GM12878 (cell line): ENCODE measurements around the gene ANKHD1. TPM values are rescaled to one million over a fixed set of nuclear protein-coding genes. Genes with fewer than 3 reads are reported as not detected.

Source experiments
- ATAC-seq: fragments of 200-7000 bp; cut with Tn5 transposase; 3 replicates; pipeline ENCODE4 v1.9.1; 2020; ENCODE audit warnings: mild to moderate bottlenecking, moderate library complexity
- BruUV-seq: library from RNA; stranded (reverse); fragments of 400-500 nt; replicated peaks from 2 replicates; lab custom pipeline; 2021; lab: Mats Ljungman, UMichigan
- CTCF ChIA-PET: fragments of 300-600 bp; sonication (Branson Sonifier 250); formaldehyde crosslinking; extraction: SDS; loops from one replicate; lab custom pipeline; 2021; ENCODE audit warnings: inconsistent platforms; lab: Yijun Ruan, JAX
- POLR2A ChIA-PET: fragments of 350-600 bp; formaldehyde crosslinking; extraction: SDS; loops from one replicate; lab custom pipeline; 2021; ENCODE audit warnings: inconsistent platforms; lab: Charles Lee
- RAD21 ChIA-PET: fragments of 300-600 bp; sonication (Branson Sonifier 250); formaldehyde crosslinking; loops from one replicate; lab custom pipeline; 2023; ENCODE audit warnings: antibody characterized with exemption; ENCODE audit not compliant: unreplicated experiment; lab: Charles Lee
- SMC1A ChIA-PET: fragments of 300-600 bp; sonication (Branson Sonifier 250); formaldehyde crosslinking; loops from one replicate; lab custom pipeline; 2023; ENCODE audit not compliant: unreplicated experiment, uncharacterized antibody; lab: Charles Lee
- DNase-seq: peaks from one replicate; pipeline ENCODE4 v3.0.0-alpha.2; 2011; ENCODE audit warnings: low read depth, low spot score
- FAIRE-seq: peaks from 3 replicates; lab custom pipeline; 2011; peaks lifted over from hg19 to GRCh38; lab: Jason Lieb, UNC
- H2AFZ ChIP-seq: 2 replicates; pipeline ENCODE4 v1.6.0; 2011; ENCODE audit warnings: low read depth, low read length, control low read depth; ENCODE audit not compliant: control insufficient read depth
- H3K27ac ChIP-seq: 2 replicates; pipeline ENCODE4 v1.5.1; 2011; ENCODE audit warnings: control low read depth; ENCODE audit not compliant: control insufficient read depth, insufficient read depth
- H3K27me3 ChIP-seq, 2 experiments: replicated peaks in 1 of 2; 2 replicates each; pipeline versions ENCODE4 v1.6.0 to v1.6.1; 2011; ENCODE audit warnings: low read length in 1 of 2; ENCODE audit not compliant: control insufficient read depth in 2 of 2, insufficient read depth in 2 of 2
- H3K36me3 ChIP-seq, 2 experiments: 2 replicates each; pipeline ENCODE4 v1.5.1; 2011; ENCODE audit warnings: low read length in 1 of 2; ENCODE audit not compliant: control insufficient read depth in 2 of 2, insufficient read depth in 2 of 2
- H3K4me1 ChIP-seq: 2 replicates; pipeline ENCODE4 v1.6.1; 2011; ENCODE audit warnings: mild to moderate bottlenecking, low read length, moderate library complexity, mixed read lengths; ENCODE audit not compliant: control insufficient read depth, insufficient read depth
- H3K4me2 ChIP-seq: 2 replicates; pipeline ENCODE4 v1.6.0; 2011; ENCODE audit warnings: control low read depth; ENCODE audit not compliant: control insufficient read depth, insufficient read depth
- H3K4me3 ChIP-seq: fragments of 200-600 bp; sonication (generic); 2 replicates; pipeline ENCODE4 v1.5.1; 2016
- H3K79me2 ChIP-seq: 2 replicates; pipeline ENCODE4 v1.6.0; 2011; ENCODE audit warnings: low read length; ENCODE audit not compliant: control insufficient read depth, insufficient read depth
- H3K9ac ChIP-seq: 2 replicates; pipeline ENCODE4 v1.8.0; 2011; ENCODE audit warnings: low read length, control low read depth, mixed read lengths; ENCODE audit not compliant: control insufficient read depth, insufficient read depth
- H3K9me3 ChIP-seq: replicated peaks from 3 replicates; pipeline ENCODE4 v1.5.1; 2011; ENCODE audit warnings: mild to moderate bottlenecking, low read length; ENCODE audit not compliant: control insufficient read depth, insufficient read depth
- H4K20me1 ChIP-seq: 2 replicates; pipeline ENCODE4 v1.6.0; 2011; ENCODE audit not compliant: control insufficient read depth, insufficient read depth
- BACH1 ChIP-seq: fragments of 450-650 bp; IDR thresholded peaks from 2 replicates; pipeline ENCODE4 v1.6.1; 2017; ENCODE audit warnings: mild to moderate bottlenecking, borderline replicate concordance
- BMI1 ChIP-seq: fragments of 450-650 bp; IDR thresholded peaks from 2 replicates; pipeline ENCODE4 v1.6.1; 2016; ENCODE audit warnings: mild to moderate bottlenecking, moderate library complexity, borderline replicate concordance
- CBX3 ChIP-seq: fragments of 200-600 bp; sonication (generic); IDR thresholded peaks from 2 replicates; pipeline ENCODE4 v1.6.1; 2016; ENCODE audit warnings: low read depth, borderline replicate concordance
- CBX5 ChIP-seq: sonication (generic); IDR thresholded peaks from 2 replicates; pipeline ENCODE4 v1.6.1; 2016; ENCODE audit warnings: low read depth, moderate library complexity, mild to moderate bottlenecking, inconsistent platforms
- CREB1 ChIP-seq: IDR thresholded peaks from 2 replicates; pipeline ENCODE4 v1.6.1; 2012; ENCODE audit warnings: low read depth, mild to moderate bottlenecking, inconsistent platforms
- CREM ChIP-seq: IDR thresholded peaks from 2 replicates; pipeline ENCODE4 v1.6.1; 2014; ENCODE audit warnings: antibody characterized with exemption, low read depth
- IKZF2 ChIP-seq, 2 experiments: fragments of 450-650 bp; IDR thresholded peaks; 2 replicates each; pipeline ENCODE4 v1.6.1; 2017; ENCODE audit warnings: mild to moderate bottlenecking in 2 of 2, moderate library complexity in 2 of 2
- LARP7 ChIP-seq: fragments of 450-650 bp; IDR thresholded peaks from 2 replicates; pipeline ENCODE4 v1.6.1; 2017; ENCODE audit warnings: mild to moderate bottlenecking
- MYC ChIP-seq: IDR thresholded peaks from 2 replicates; pipeline ENCODE4 v1.6.1; 2011; ENCODE audit warnings: mild to moderate bottlenecking, low read length, moderate library complexity, inconsistent platforms; ENCODE audit not compliant: insufficient read depth, insufficient replicate concordance, insufficient read length, severe bottlenecking
- POLR2AphosphoS5 ChIP-seq: IDR thresholded peaks from 2 replicates; pipeline ENCODE4 v1.6.1; 2011; ENCODE audit warnings: mild to moderate bottlenecking, low read length, inconsistent platforms
- TCF3 ChIP-seq: IDR thresholded peaks from 2 replicates; pipeline ENCODE4 v1.6.1; 2012; ENCODE audit warnings: low read depth, mild to moderate bottlenecking, low read length, borderline replicate concordance; ENCODE audit not compliant: insufficient read depth
- WGBS: methylation state at CpG from one replicate; pipeline ENCODE4 v1.1.6; 2016; ENCODE audit warnings: low lambda C conversion rate; ENCODE audit not compliant: insufficient replicate concordance, insufficient coverage; ENCODE audit errors: missing lambda C conversion rate; 5-methylcytosine and 5-hydroxymethylcytosine counted together
- in situ Hi-C: fragments of 300-500 bp; cut with MboI; formaldehyde crosslinking; loops from 9 replicates; pipeline ENCODE4 v1.14.3; 2018; ENCODE audit warnings: mixed read lengths
- intact Hi-C: fragments of 100-400 bp; cut with micrococcal nuclease; formaldehyde crosslinking; loops from one replicate; pipeline ENCODE4 v1.14.2; 2022; ENCODE audit not compliant: unreplicated experiment
- polyA plus RNA-seq, 11 experiments: library from polyadenylated mRNA; depleted of rRNA in 4 of 11; unstranded in 6 of 11; stranded (reverse) in 5 of 11; fragments of >200 nt; fragmentation: Nextera tagmentation in 4 of 11; fragmentation: Illumina TruSeq in 1 of 11; extraction: Ambion mirVana in 4 of 11; extraction: Trizol in 1 of 11; gene quantifications; 1 replicate in 1 of 11; 2 replicates in 10 of 11; pipeline versions ENCODE4 v1.2.1 to v1.2.3, GENCODE V29; 2011 to 2016; ENCODE audit warnings: inconsistent platforms in 2 of 11, missing spikeins in 2 of 11, low read depth in 1 of 11
- total RNA-seq, 4 experiments: library from RNA; depleted of rRNA in 3 of 4; stranded (reverse); fragments of >200 nt in 3 of 4; fragmentation: Illumina TruSeq in 1 of 4; extraction: Trizol in 1 of 4; gene quantifications; 2 replicates each; pipeline versions ENCODE4 v1.2.1 to v1.2.3, GENCODE V29; 2013 to 2021
- TF ChIP-seq, protein P1 (sequence below): fragments of 450-650 bp; IDR thresholded peaks from 2 replicates; pipeline ENCODE4 v1.6.1; 2016; ENCODE audit warnings: mild to moderate bottlenecking
- TF ChIP-seq, protein P2 (sequence below): fragments of 450-650 bp; IDR thresholded peaks from 2 replicates; pipeline ENCODE4 v1.6.1; 2017; ENCODE audit warnings: borderline replicate concordance
- TF ChIP-seq, protein P3 (sequence below): fragments of 450-650 bp; IDR thresholded peaks from 2 replicates; pipeline ENCODE4 v1.6.1; 2018; ENCODE audit warnings: borderline replicate concordance, mild to moderate bottlenecking; ENCODE audit not compliant: partially characterized antibody

Gene ANKHD1
- total and polyA plus RNA-seq, 10 of the 15 experiments (the other 5 are each of a cell fraction or from before 2014, with no cell fraction given), result 31.6 to 96.8 (median 74.3) TPM

DNA sequence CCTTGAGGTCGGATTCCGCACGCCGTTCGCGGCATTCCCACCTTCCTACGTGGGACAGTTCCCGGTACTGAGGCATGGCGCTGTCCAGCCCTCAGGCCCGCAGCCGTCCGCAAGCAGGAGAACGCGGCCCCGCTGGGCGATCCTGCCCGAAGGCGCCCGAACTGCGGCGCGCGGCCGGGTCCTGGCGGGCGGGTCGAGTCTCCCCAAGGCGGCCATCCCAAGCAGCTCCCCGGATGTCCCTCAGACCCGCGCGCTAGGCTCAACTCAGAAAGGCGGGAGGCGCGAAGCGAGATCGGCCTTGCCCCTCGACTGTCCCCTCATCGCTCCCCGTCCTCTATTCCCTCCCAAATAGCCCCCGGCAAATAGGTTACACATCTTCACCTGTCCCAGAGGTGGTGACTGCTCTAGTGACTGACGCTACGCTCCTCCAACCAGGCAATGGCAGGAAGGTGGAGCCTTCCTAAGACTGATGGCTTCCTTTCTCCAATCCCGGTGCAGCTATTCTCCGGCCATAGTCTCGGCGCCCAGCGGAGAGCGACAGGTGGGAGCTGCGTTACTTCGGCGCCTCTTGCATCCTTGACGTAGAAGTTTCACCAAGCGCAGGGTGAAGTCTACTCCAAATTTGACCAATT, 787 bp upstream of the ANKHD1 start (continued):
- TF ChIP-seq, protein P1, sequence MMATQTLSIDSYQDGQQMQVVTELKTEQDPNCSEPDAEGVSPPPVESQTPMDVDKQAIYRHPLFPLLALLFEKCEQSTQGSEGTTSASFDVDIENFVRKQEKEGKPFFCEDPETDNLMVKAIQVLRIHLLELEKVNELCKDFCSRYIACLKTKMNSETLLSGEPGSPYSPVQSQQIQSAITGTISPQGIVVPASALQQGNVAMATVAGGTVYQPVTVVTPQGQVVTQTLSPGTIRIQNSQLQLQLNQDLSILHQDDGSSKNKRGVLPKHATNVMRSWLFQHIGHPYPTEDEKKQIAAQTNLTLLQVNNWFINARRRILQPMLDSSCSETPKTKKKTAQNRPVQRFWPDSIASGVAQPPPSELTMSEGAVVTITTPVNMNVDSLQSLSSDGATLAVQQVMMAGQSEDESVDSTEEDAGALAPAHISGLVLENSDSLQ, result peak; percentile 96
- 0 out of 2 replicates have a peak, but pooled peaks have one; percentile 33 for TF ChIP-seq TCF3

DNA sequence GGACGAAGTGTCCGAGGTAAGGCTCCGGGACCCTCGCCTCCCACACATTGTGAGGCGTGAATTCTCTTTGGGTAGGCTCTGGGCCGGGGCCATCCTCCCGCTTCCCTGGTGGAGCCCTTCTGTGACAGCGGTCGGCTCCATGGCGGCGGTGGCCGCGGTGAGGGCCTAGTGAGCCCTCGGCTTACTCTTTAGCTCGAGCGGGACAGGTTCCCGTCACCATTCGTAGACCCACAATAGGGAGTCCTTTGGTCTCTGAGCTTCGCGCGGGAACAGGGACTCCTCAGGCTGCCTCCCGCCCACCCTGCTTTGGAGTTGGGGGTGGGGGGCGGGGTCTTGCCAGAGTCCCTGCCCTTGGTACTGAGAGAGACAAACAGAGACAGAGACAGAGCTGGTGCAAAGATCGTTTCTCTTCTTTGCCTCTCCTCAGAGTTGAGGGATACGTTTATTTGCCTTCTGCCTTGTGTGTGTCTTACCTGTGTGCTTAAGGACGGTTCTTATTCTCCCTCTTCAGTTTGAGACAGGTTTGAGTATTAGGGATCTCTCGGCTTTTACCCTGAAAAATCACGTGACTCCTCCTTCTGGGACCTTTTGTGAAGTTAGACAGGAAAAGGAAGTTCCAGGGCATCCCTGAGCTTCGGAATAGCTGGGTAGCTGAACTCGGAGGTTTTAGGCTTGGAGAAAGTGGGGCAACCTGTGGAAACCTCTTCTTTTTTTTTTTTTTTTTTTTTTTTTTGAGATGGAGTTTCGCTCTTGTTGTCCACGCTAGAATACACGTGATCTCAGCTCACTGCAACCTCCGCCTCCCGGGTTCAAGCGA, 833 bp downstream of the ANKHD1 start:
- H3K9ac ChIP-seq, result peak overlapping the region; percentile 92
- ChIA-PET SMC1A (interaction anchor here (0.6 to 1.7 kb wide), 7 partner anchors 15 to 324 kb away, joined by 3 to 4 read pairs (median 3); partner anchors contain the start of gene EIF4EBP3), CTCF (interaction anchor here (0.6 to 1.4 kb wide), 6 partner anchors 30 to 340 kb away, joined by 3 read pairs; partner anchors contain the start of gene HBEGF), POLR2A (interaction anchor here (0.6 to 2.7 kb wide), 11 partner anchors 11 to 309 kb away, joined by 3 to 11 read pairs (median 4); partner anchors contain the start of genes NDUFA2, SRA1 and ZMAT2), RAD21 (interaction anchor here (0.7 to 1.4 kb wide), 4 partner anchors 145 to 784 kb away, joined by 3 to 4 read pairs (median 3); partner anchors contain the start of genes EIF4EBP3, HARS1 and PCDHB9)
- peak overlapping the region; percentile 93 for H3K27ac ChIP-seq
- in situ Hi-C loops, result loop anchor here (25.0 kb wide), 1 partner anchor 1210 kb away; the partner anchor contains the start of gene DIAPH1
- peak; percentile 11 for ATAC-seq
- peak; percentile 27 for DNase-seq
- no peak for FAIRE-seq
- peak overlapping the region; percentile 95 for H3K4me2 ChIP-seq
- no peaks in the 10 kb centered on the region for H3K27me3 ChIP-seq
- intact Hi-C loops, result loop anchor here (5.0 kb wide), 3 partner anchors 130 to 235 kb away; partner anchors contain the start of gene TMCO6
- 0 out of 4 replicates have a peak, but pooled peaks cover 0 to 2% of the 10 kb centered on the region in 2 experiments for H3K36me3 ChIP-seq
- H3K4me3 ChIP-seq, result peak overlapping the region; percentile 85
- H2AFZ ChIP-seq, result peak overlapping the region; percentile 93
- peaks cover 78% of the 10 kb centered on the region for H3K79me2 ChIP-seq
- 3% methylated on average over 31 of the region's 36 CpGs for WGBS
- no TSS peak for BruUV-seq
- no peaks in the 10 kb centered on the region for H4K20me1 ChIP-seq
- H3K4me1 ChIP-seq, result no peaks in the 10 kb centered on the region; the same call in 1 of the 2 replicates
- no peaks in the 10 kb centered on the region for H3K9me3 ChIP-seq
- TF ChIP-seq MYC (no peak), CBX3 (no peak), CBX5 (no peak), BACH1 (no peak), CREM (no peak), CREB1 (no peak), LARP7 (no peak; the same call in 1 of the 2 replicates), POLR2AphosphoS5 (no peak; the same call in 1 of the 2 replicates), BMI1 (no peak), IKZF2 (IDR thresholded peaks at IDR 0.05) (no peak)
- TF ChIP-seq, protein P2, sequence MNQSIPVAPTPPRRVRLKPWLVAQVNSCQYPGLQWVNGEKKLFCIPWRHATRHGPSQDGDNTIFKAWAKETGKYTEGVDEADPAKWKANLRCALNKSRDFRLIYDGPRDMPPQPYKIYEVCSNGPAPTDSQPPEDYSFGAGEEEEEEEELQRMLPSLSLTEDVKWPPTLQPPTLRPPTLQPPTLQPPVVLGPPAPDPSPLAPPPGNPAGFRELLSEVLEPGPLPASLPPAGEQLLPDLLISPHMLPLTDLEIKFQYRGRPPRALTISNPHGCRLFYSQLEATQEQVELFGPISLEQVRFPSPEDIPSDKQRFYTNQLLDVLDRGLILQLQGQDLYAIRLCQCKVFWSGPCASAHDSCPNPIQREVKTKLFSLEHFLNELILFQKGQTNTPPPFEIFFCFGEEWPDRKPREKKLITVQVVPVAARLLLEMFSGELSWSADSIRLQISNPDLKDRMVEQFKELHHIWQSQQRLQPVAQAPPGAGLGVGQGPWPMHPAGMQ, result no peak
- TF ChIP-seq, protein P3, sequence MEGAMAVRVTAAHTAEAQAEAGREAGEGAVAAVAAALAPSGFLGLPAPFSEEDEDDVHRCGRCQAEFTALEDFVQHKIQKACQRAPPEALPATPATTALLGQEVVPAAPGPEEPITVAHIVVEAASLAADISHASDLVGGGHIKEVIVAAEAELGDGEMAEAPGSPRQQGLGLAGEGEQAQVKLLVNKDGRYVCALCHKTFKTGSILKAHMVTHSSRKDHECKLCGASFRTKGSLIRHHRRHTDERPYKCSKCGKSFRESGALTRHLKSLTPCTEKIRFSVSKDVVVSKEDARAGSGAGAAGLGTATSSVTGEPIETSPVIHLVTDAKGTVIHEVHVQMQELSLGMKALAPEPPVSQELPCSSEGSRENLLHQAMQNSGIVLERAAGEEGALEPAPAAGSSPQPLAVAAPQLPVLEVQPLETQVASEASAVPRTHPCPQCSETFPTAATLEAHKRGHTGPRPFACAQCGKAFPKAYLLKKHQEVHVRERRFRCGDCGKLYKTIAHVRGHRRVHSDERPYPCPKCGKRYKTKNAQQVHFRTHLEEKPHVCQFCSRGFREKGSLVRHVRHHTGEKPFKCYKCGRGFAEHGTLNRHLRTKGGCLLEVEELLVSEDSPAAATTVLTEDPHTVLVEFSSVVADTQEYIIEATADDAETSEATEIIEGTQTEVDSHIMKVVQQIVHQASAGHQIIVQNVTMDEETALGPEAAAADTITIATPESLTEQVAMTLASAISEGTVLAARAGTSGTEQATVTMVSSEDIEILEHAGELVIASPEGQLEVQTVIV, result no peak
